Brain microvascular endothelial cell (primary cell): ENCODE data around the gene SSBP2.
A peak's percentile ranks its signal among the peaks of the same experiment; 100 is the strongest.
"Not testable (repeated sequence)": the region's sequence is repeated elsewhere in the genome, so short reads cannot be mapped to it uniquely, and the experiment has no call there.

ENCODE experiments used
- DNase-seq: peaks from one replicate; pipeline ENCODE4 v3.0.0-alpha.2; 2020
- H3K27ac ChIP-seq: fragments of 250-450 bp; sonication (Bioruptor Pico); 2 replicates; pipeline ENCODE4 v1.5.1; 2020; ENCODE audit warnings: mild to moderate bottlenecking, moderate library complexity
- H3K27me3 ChIP-seq: fragments of 250-450 bp; sonication (Bioruptor Pico); replicated peaks from 2 replicates; pipeline ENCODE4 v1.5.1; 2020; ENCODE audit warnings: mild to moderate bottlenecking
- H3K36me3 ChIP-seq: fragments of 250-450 bp; sonication (Bioruptor Pico); replicated peaks from 2 replicates; pipeline ENCODE4 v1.5.1; 2020; ENCODE audit warnings: mild to moderate bottlenecking
- H3K4me3 ChIP-seq: 2 replicates; pipeline ENCODE4 v1.5.1; 2011; ENCODE audit warnings: low read depth, mild to moderate bottlenecking, control low read depth, low read length, moderate library complexity
- CTCF ChIP-seq: IDR thresholded peaks from 2 replicates; pipeline ENCODE4 v1.5.1; 2011; ENCODE audit warnings: low read depth, mild to moderate bottlenecking, moderate library complexity, low read length, control low read depth, inconsistent platforms; ENCODE audit errors: missing control alignments
- in situ Hi-C: cut with HindIII; loops from 2 replicates; pipeline ENCODE4 v1.10.0; 2017; ENCODE audit warnings: low sequenced_read_pairs, low pct_ligation_motif_present

SSBP2 gene

GRCh38 chr5:81629986-81630385, 120.9 kb downstream of the SSBP2 start:
- in situ Hi-C loops = no loop called here
- no peak overlapping the region for H3K4me3 ChIP-seq
- no peak overlapping the region for H3K27ac ChIP-seq
- no peaks in the 10 kb centered on the region for H3K36me3 ChIP-seq
- DNase-seq = no peak
- TF ChIP-seq CTCF = no peak
- H3K27me3 ChIP-seq = no peaks in the 10 kb centered on the region

- H3K27ac ChIP-seq, H3K4me3 ChIP-seq, H3K36me3 ChIP-seq, in situ Hi-C loops, DNase-seq, H3K27me3 ChIP-seq: not testable (repeated sequence)
Observed at GRCh38 chr5:81628061-81628460, 122.8 kb downstream of the SSBP2 start.

GRCh38 chr5:81626524-81626923, 124.4 kb downstream of the SSBP2 start:
- TF ChIP-seq CTCF = no peak
- peak; percentile 90 for DNase-seq
- H3K36me3 ChIP-seq = no peaks in the 10 kb centered on the region
- H3K27ac ChIP-seq = no peak overlapping the region
- no peaks in the 10 kb centered on the region for H3K27me3 ChIP-seq
- no peak overlapping the region for H3K4me3 ChIP-seq
- in situ Hi-C loops = no loop called here

GRCh38 chr5:81609810-81610375, 141.0 kb downstream of the SSBP2 start:
- no peaks in the 10 kb centered on the region for H3K36me3 ChIP-seq
- no peak for DNase-seq
- no peak for TF ChIP-seq CTCF
- no peak overlapping the region for H3K4me3 ChIP-seq
- in situ Hi-C loops = no loop called here
- no peaks in the 10 kb centered on the region for H3K27me3 ChIP-seq
- no peak overlapping the region for H3K27ac ChIP-seq

GRCh38 chr5:81608976-81609375, 141.9 kb downstream of the SSBP2 start:
- in situ Hi-C loops = no loop called here
- Histone ChIP-seq H3K27ac (no peak overlapping the region), H3K27me3 (no peaks in the 10 kb centered on the region), H3K36me3 (no peaks in the 10 kb centered on the region), H3K4me3 (no peak overlapping the region)
- DNase-seq = no peak
- TF ChIP-seq CTCF = no peak

- DNase-seq = no peak
- TF ChIP-seq CTCF = no peak
- no peak overlapping the region for H3K4me3 ChIP-seq
- no peaks in the 10 kb centered on the region for H3K27me3 ChIP-seq
- H3K27ac ChIP-seq = no peak overlapping the region
- H3K36me3 ChIP-seq = no peaks in the 10 kb centered on the region
- in situ Hi-C loops = no loop called here
Observed at GRCh38 chr5:81607693-81608092, 143.2 kb downstream of the SSBP2 start.
